Activated CD4-positive, alpha-beta T cell treated with anti-CD3 and anti-CD28 coated beads for 36 hours (primary cell): Measurements from ENCODE around the gene ABCC3. TPM values are rescaled to one million over a fixed set of nuclear protein-coding genes. Genes with fewer than 3 reads are reported as not detected.
A peak's percentile ranks its signal among the peaks of the same experiment; 100 is the strongest.

Experiments
- ATAC-seq: fragments of 200-7000 bp; cut with Tn5 transposase; one replicate; pipeline ENCODE4 v1.10.0; 2021; ENCODE audit warnings: mild to moderate bottlenecking, moderate library complexity
- CTCF ChIA-PET: fragments of 350-600 bp; sonication (Branson Sonifier 250); formaldehyde crosslinking; loops from one replicate; lab custom pipeline; 2021; ENCODE audit warnings: antibody characterized with exemption; lab: Charles Lee
- POLR2A ChIA-PET: fragments of 350-600 bp; sonication (Branson Sonifier 250); formaldehyde crosslinking; loops from one replicate; lab custom pipeline; 2021; ENCODE audit warnings: antibody characterized with exemption, inconsistent platforms; lab: Charles Lee
- DNase-seq: peaks from one replicate; pipeline ENCODE4 v3.0.0-alpha.2; 2020
- H3K27ac Mint-ChIP-seq: one replicate; pipeline ENCODE4 v1.8.0; 2021; ENCODE audit warnings: mixed read lengths
- H3K27me3 Mint-ChIP-seq: one replicate; pipeline ENCODE4 v1.8.0; 2021; ENCODE audit warnings: mixed read lengths
- H3K36me3 Mint-ChIP-seq: one replicate; pipeline ENCODE4 v1.8.0; 2021; ENCODE audit warnings: low read depth, mixed read lengths
- H3K4me1 Mint-ChIP-seq: one replicate; pipeline ENCODE4 v1.8.0; 2021; ENCODE audit warnings: mixed read lengths
- H3K4me3 Mint-ChIP-seq: one replicate; pipeline ENCODE4 v1.8.0; 2021; ENCODE audit warnings: mild to moderate bottlenecking, moderate library complexity, mixed read lengths
- H3K9me3 Mint-ChIP-seq: one replicate; pipeline ENCODE4 v1.8.0; 2021; ENCODE audit warnings: low read depth, mixed read lengths
- intact Hi-C, 2 experiments: fragments of 100-400 bp; cut with DNase I in 1 of 2; cut with micrococcal nuclease in 1 of 2; formaldehyde crosslinking; loops; one replicate each; pipeline versions ENCODE4 v1.14.2 to v1.15.1; 2022 to 2024; cut with DNase I, micrococcal nuclease
- total RNA-seq, 2 experiments: library from RNA; stranded (reverse); gene quantifications; one replicate each; pipeline ENCODE4 v1.2.3, GENCODE V29; 2021

The ABCC3 gene
- total RNA-seq, 2 experiments from 2014 or later = not detected

DNA sequence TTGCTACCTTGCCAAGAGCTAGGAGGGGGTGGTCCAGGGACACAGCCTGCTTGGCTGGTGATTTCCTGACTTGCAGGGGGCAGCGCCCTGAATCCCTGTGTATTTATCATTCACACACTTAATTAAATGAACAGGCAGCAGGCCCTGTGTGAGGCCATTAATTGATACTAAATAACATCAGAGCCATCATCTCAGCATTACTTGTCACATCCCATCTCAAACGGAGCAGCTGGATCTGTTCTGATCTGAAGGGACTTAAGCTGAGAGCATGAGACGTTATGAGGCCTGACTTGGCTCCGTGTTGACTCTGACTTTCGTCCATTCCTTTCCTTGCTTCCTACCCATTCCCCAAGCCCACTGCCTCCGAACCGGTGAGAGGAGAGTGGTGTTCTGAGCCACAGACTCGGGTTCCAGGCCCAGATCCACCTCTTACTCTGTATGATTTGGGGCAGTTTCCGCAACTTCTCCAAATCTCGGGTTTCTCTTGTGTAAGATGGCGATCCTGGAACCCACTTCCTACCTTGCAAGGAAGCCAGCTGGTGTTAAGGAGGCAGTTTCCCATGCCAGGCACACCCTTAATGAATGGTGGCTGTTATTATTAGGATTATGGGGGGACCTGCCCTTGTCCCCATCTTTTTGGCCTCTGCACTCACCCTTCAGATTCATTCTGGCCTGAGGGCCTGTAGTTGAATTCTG lies 40.4 kb upstream of the ABCC3 start:
- DNase-seq = no peak
- CTCF ChIA-PET = interaction anchor here (1.3 kb wide), 1 partner anchor 15 kb away, joined by 3 read pairs; no protein-coding TSS in a partner anchor
- Mint-ChIP-seq H3K36me3 (no peaks in the 10 kb centered on the region), H3K4me1 (no peaks in the 10 kb centered on the region), H3K27me3 (no peaks in the 10 kb centered on the region), H3K4me3 (no peak overlapping the region), H3K9me3 (no peaks in the 10 kb centered on the region), H3K27ac (no peak overlapping the region)
- no peak for ATAC-seq
- POLR2A ChIA-PET = no interaction called here
- intact Hi-C loops = no loop called here

- POLR2A ChIA-PET = no interaction called here
Measured at GRCh38 chr17:50594892-50595291, 39.8 kb upstream of the ABCC3 start.

DNA sequence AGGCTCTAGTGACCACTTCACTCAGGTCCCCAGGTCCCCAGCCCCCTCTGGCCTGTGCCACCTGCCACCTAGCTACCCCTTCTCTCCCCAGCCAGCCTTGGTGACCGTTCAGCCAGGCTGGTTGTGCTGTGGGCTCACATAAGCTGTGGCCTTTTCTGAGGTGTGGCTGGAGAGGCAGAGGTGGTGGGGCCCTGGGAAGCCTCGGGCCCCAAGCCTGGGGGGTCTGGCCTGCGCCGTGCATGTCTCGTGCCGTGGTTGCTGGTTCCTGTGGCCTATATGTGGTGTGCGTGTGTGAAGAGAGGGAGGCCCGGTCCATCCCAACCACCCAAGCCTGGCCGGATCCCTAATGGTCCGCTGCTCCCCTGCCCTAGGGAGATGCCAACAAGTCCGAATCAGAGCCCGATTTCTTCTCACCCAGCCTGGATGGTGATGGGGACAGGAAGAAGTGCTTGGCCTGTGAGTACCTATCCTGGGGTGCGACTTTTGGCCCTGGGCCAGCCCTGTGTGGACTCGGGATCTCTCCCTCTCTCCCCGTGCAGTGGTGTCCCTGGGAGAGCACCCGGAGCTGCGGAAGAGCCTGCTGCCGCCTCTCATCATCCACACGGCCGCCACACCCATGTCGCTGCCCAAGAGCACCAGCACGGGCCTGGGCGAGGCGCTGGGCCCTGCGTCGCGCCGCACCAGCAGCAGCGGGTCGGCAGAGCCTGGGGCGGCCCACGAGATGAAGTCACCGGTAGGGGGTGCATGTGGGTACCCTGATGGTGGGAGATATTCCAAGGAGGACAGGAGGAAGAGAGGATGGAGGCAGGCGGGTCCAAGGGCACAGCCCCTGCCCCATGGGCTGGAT lies 38.3 kb upstream of the ABCC3 start:
- Mint-ChIP-seq H3K9me3 (no peaks in the 10 kb centered on the region), H3K4me3 (no peak overlapping the region), H3K27ac (no peak overlapping the region), H3K36me3 (no peaks in the 10 kb centered on the region), H3K27me3 (no peaks in the 10 kb centered on the region), H3K4me1 (no peaks in the 10 kb centered on the region)
- DNase-seq (peak; percentile 19), ATAC-seq (no peak)
- POLR2A ChIA-PET = no interaction called here
- CTCF ChIA-PET = no interaction called here
- intact Hi-C loops = no loop called here

More at GRCh38 chr17:50594892-50595291, 39.8 kb upstream of the ABCC3 start:
- no peak for ATAC-seq
- no peak overlapping the region for H3K4me3 Mint-ChIP-seq
- no peaks in the 10 kb centered on the region for H3K27me3 Mint-ChIP-seq
- intact Hi-C loops = no loop called here
- CTCF ChIA-PET = interaction anchor here (1.3 kb wide), 1 partner anchor 16 kb away, joined by 3 read pairs; no protein-coding TSS in a partner anchor
- DNase-seq = no peak
- no peak overlapping the region for H3K27ac Mint-ChIP-seq
- no peaks in the 10 kb centered on the region for H3K4me1 Mint-ChIP-seq
- no peaks in the 10 kb centered on the region for H3K36me3 Mint-ChIP-seq
- H3K9me3 Mint-ChIP-seq = no peaks in the 10 kb centered on the region

- H3K27me3 Mint-ChIP-seq = peaks cover 8% of the 10 kb centered on the region
- no peak overlapping the region for H3K27ac Mint-ChIP-seq
- ATAC-seq = no peak
- ChIA-PET POLR2A (no interaction called here), CTCF (interaction anchor here (0.6 to 1.2 kb wide), 2 partner anchors 28 to 186 kb away, joined by 3 to 5 read pairs; no protein-coding TSS in a partner anchor)
- no peaks in the 10 kb centered on the region for H3K9me3 Mint-ChIP-seq
- intact Hi-C loops = no loop called here
- H3K36me3 Mint-ChIP-seq = no peaks in the 10 kb centered on the region
- no peaks in the 10 kb centered on the region for H3K4me1 Mint-ChIP-seq
- no peak overlapping the region for H3K4me3 Mint-ChIP-seq
- DNase-seq = no peak
Measured at GRCh38 chr17:50598487-50598886, 36.2 kb upstream of the ABCC3 start.

GRCh38 chr17:50599606-50600005 lies 35.1 kb upstream of the ABCC3 start:
- ChIA-PET CTCF (interaction anchor here (1.2 kb wide), 1 partner anchor 27 kb away, joined by 5 read pairs; no protein-coding TSS in a partner anchor), POLR2A (no interaction called here)
- Mint-ChIP-seq H3K36me3 (no peaks in the 10 kb centered on the region), H3K4me1 (no peaks in the 10 kb centered on the region), H3K9me3 (no peaks in the 10 kb centered on the region), H3K27me3 (peaks cover 11% of the 10 kb centered on the region), H3K4me3 (no peak overlapping the region), H3K27ac (no peak overlapping the region)
- DNase-seq (no peak), ATAC-seq (no peak)
- intact Hi-C loops = no loop called here

DNA sequence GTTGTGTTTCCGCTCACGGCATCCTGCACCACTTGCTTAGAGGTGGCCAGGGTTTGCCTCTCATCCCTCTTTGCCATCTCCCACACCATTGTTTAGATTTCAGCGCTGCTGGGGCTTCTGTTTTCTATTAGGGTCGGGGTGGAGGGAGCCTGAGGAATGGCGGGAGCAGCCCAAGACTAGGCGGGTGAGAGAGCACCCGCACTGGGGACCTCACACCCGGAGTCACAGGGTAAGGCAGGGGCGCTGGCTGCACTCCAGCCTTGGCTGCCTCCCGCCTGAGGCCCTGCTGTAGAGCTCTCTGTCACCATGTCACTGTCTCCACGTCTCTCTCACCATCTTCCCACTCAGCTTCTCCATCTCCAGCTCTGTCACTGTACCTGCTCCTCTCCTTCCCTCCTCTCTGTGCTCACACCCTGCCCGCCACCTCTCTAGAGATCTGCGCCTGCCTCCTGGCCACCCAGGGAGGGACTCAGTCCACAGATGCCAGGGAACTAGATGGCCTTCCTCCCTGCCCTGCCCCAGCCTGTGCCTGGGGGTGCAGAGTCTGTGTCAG lies 32.8 kb upstream of the ABCC3 start:
- no peaks in the 10 kb centered on the region for H3K36me3 Mint-ChIP-seq
- POLR2A ChIA-PET = no interaction called here
- no peak overlapping the region for H3K27ac Mint-ChIP-seq
- ATAC-seq = no peak
- intact Hi-C loops = no loop called here
- H3K4me3 Mint-ChIP-seq = no peak overlapping the region
- no peaks in the 10 kb centered on the region for H3K4me1 Mint-ChIP-seq
- H3K27me3 Mint-ChIP-seq = peaks cover 15% of the 10 kb centered on the region
- no peak for DNase-seq
- CTCF ChIA-PET = interaction anchor here (0.5 to 0.9 kb wide), 2 partner anchors 26 to 52 kb away, joined by 4 read pairs; no protein-coding TSS in a partner anchor
- no peaks in the 10 kb centered on the region for H3K9me3 Mint-ChIP-seq

DNA sequence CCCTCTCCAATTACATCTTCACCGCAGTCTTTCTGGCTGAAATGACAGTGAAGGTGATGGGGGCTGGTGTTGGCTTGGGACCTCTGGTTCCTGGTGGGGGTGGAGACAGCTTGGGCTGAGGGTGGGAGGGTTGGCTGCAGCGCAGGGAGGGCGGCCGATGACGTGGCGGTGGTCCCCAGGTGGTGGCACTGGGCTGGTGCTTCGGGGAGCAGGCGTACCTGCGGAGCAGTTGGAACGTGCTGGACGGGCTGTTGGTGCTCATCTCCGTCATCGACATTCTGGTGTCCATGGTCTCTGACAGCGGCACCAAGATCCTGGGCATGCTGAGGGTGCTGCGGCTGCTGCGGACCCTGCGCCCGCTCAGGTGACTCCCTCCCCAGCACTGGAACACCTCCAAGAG lies 31.8 kb upstream of the ABCC3 start:
- CTCF ChIA-PET = no interaction called here
- no peak overlapping the region for H3K27ac Mint-ChIP-seq

GRCh38 chr17:50603340-50603739 lies 31.3 kb upstream of the ABCC3 start:
- H3K4me1 Mint-ChIP-seq = no peaks in the 10 kb centered on the region
- H3K27me3 Mint-ChIP-seq = peaks cover 15% of the 10 kb centered on the region
- ChIA-PET CTCF (no interaction called here), POLR2A (interaction anchor here (0.6 kb wide), 1 partner anchor 24 kb away, joined by 5 read pairs; no protein-coding TSS in a partner anchor)
- ATAC-seq (peak; percentile 26), DNase-seq (no peak)
- no peaks in the 10 kb centered on the region for H3K36me3 Mint-ChIP-seq
- H3K4me3 Mint-ChIP-seq = no peak overlapping the region
- no peaks in the 10 kb centered on the region for H3K9me3 Mint-ChIP-seq
- intact Hi-C loops = no loop called here
- no peak overlapping the region for H3K27ac Mint-ChIP-seq

More for the DNA sequence above, 31.8 kb upstream of the ABCC3 start:
- DNase-seq (no peak), ATAC-seq (no peak)
- no peaks in the 10 kb centered on the region for H3K36me3 Mint-ChIP-seq
- H3K4me1 Mint-ChIP-seq = no peaks in the 10 kb centered on the region
- H3K27me3 Mint-ChIP-seq = peaks cover 15% of the 10 kb centered on the region
- POLR2A ChIA-PET = interaction anchor here (0.6 kb wide), 1 partner anchor 24 kb away, joined by 5 read pairs; no protein-coding TSS in a partner anchor
- H3K9me3 Mint-ChIP-seq = no peaks in the 10 kb centered on the region
- intact Hi-C loops = no loop called here
- no peak overlapping the region for H3K4me3 Mint-ChIP-seq

- H3K4me1 Mint-ChIP-seq = no peaks in the 10 kb centered on the region
- ATAC-seq (no peak), DNase-seq (no peak)
- no peaks in the 10 kb centered on the region for H3K36me3 Mint-ChIP-seq
- H3K27me3 Mint-ChIP-seq = peaks cover 15% of the 10 kb centered on the region
- no peaks in the 10 kb centered on the region for H3K9me3 Mint-ChIP-seq
- H3K4me3 Mint-ChIP-seq = no peak overlapping the region
- intact Hi-C loops = no loop called here
- no peak overlapping the region for H3K27ac Mint-ChIP-seq
- POLR2A ChIA-PET = no interaction called here
- CTCF ChIA-PET = no interaction called here
Measured at GRCh38 chr17:50604513-50604912, 30.2 kb upstream of the ABCC3 start.

- DNase-seq (no peak), ATAC-seq (no peak)
- no peak overlapping the region for H3K27ac Mint-ChIP-seq
- H3K4me3 Mint-ChIP-seq = no peak overlapping the region
- H3K4me1 Mint-ChIP-seq = no peaks in the 10 kb centered on the region
- POLR2A ChIA-PET = interaction anchor here (0.7 kb wide), 1 partner anchor 16 kb away, joined by 3 read pairs; no protein-coding TSS in a partner anchor
- CTCF ChIA-PET = interaction anchor here (0.6 kb wide), 4 partner anchors 16 to 352 kb away, joined by 3 read pairs; no protein-coding TSS in a partner anchor
- no peaks in the 10 kb centered on the region for H3K36me3 Mint-ChIP-seq
- peaks cover 15% of the 10 kb centered on the region for H3K27me3 Mint-ChIP-seq
- no peaks in the 10 kb centered on the region for H3K9me3 Mint-ChIP-seq
- intact Hi-C loops = no loop called here
Measured at GRCh38 chr17:50605429-50605828, 29.3 kb upstream of the ABCC3 start.

- H3K4me3 Mint-ChIP-seq = no peak overlapping the region
- DNase-seq (no peak), ATAC-seq (no peak)
- no peaks in the 10 kb centered on the region for H3K36me3 Mint-ChIP-seq
- ChIA-PET POLR2A (no interaction called here), CTCF (interaction anchor here (0.6 kb wide), 1 partner anchor 30 kb away, joined by 4 read pairs; no protein-coding TSS in a partner anchor)
- intact Hi-C loops = no loop called here
- H3K9me3 Mint-ChIP-seq = no peaks in the 10 kb centered on the region
- no peaks in the 10 kb centered on the region for H3K4me1 Mint-ChIP-seq
- no peak overlapping the region for H3K27ac Mint-ChIP-seq
- H3K27me3 Mint-ChIP-seq = peaks cover 10% of the 10 kb centered on the region
Measured at GRCh38 chr17:50607522-50608175, 27.0 kb upstream of the ABCC3 start.
